Measurements from ENCODE around the gene HSD11B1L. TPM values are rescaled to one million over a fixed set of nuclear protein-coding genes. Genes with fewer than 3 reads are reported as not detected.

Gene HSD11B1L
- 9.1 and 9.6 TPM in 2 replicates for total RNA-seq

GRCh38 chr19:5680437-5681368 is at the start of gene HSD11B1L, which contains the start of gene MICOS13:
TSS of gene HSD11B1L (plus strand) at chr19:5681027. CDS start at chr19:5684833, 3,806 bp downstream.
TSS of gene MICOS13 (minus strand) at chr19:5680516. CDS start at chr19:5680486, 30 bp downstream.

GRCh38 chr19:5690125-5690954 is 9.5 kb downstream of the HSD11B1L start, which contains the start of gene RPL36:
TSS of gene RPL36 (plus strand) at chr19:5690295. CDS start at chr19:5690508, 213 bp downstream.

GRCh38 chr19:5719961-5720790 is 39.3 kb downstream of the HSD11B1L start, which contains the start of the genes CATSPERD and LONP1:
TSS of gene CATSPERD (plus strand) at chr19:5720637. CDS start at chr19:5720738, 101 bp downstream.
TSS of gene LONP1 (minus strand) at chr19:5720146. CDS start at chr19:5720132, 14 bp downstream.

Other genes starting within 250 kb of the HSD11B1L start
- not detected in 2 replicates for gene ZNRF4, start 225.6 kb upstream of the HSD11B1L start, total RNA-seq
- 0.12 TPM in 1 of 2 replicates, not detected in the other for gene TINCR, start 113.1 kb upstream of the HSD11B1L start, total RNA-seq
- 32.4 and 32.9 TPM in 2 replicates for gene SAFB2, start 58.3 kb upstream of the HSD11B1L start, total RNA-seq
- 39.4 and 56.7 TPM in 2 replicates for gene SAFB, start 57.9 kb upstream of the HSD11B1L start, total RNA-seq
- 43.5 and 51.8 TPM in 2 replicates for gene MICOS13, start 511 bp upstream of the HSD11B1L start, total RNA-seq
- 348 and 461 TPM in 2 replicates for gene RPL36, start 9.3 kb downstream of the HSD11B1L start, total RNA-seq
- 59.6 and 81.6 TPM in 2 replicates for gene LONP1, start 39.1 kb downstream of the HSD11B1L start, total RNA-seq
- not detected in 2 replicates for gene CATSPERD, start 39.6 kb downstream of the HSD11B1L start, total RNA-seq
- gene PRR22, start 103.7 kb downstream of the HSD11B1L start, total RNA-seq: 0.26 and 0.37 TPM in 2 replicates
- 18.8 and 25.2 TPM in 2 replicates for gene DUS3L, start 110.1 kb downstream of the HSD11B1L start, total RNA-seq
- not detected in 2 replicates for gene NRTN, start 124.0 kb downstream of the HSD11B1L start, total RNA-seq
- gene FUT6, start 158.7 kb downstream of the HSD11B1L start, total RNA-seq: not detected in 2 replicates
- gene FUT3, start 170.4 kb downstream of the HSD11B1L start, total RNA-seq: not detected in 2 replicates
- not detected in 2 replicates for gene FUT5, start 189.5 kb downstream of the HSD11B1L start, total RNA-seq
- gene NDUFA11, start 222.8 kb downstream of the HSD11B1L start, total RNA-seq: 216 and 293 TPM in 2 replicates
- 5.5 and 6.7 TPM in 2 replicates for gene VMAC, start 223.8 kb downstream of the HSD11B1L start, total RNA-seq
- 18.1 and 21.3 TPM in 2 replicates for gene CAPS, start 233.2 kb downstream of the HSD11B1L start, total RNA-seq

All from aortic smooth muscle cell (primary cell).